Measurements from ENCODE around the gene NKX1-2.

GRCh38 chr10:124458473-124458872, 8.6 kb upstream of the NKX1-2 start:
- TF ChIP-seq CTCF (IDR thresholded peaks at IDR 0.05 in 8 of 11, conservative IDR thresholded peaks at IDR 0.05 in 3 of 11) (no peak), POLR2A (IDR thresholded peaks at IDR 0.05) (no peak), POLR2AphosphoS5 (IDR thresholded peaks at IDR 0.05) (no peak)

All from spleen (tissue), 7 donors.